BLaER1 treated with 17β-estradiol and CSF1 and Interleukin-3, amounts not matched to agents 10 nM and 100 nM (cell line): Measurements from ENCODE around the gene ZNF587.

Source experiments
- H3K27ac ChIP-seq, 11 experiments: shearing (Covaris generic); formaldehyde crosslinking; 2 replicates each; pipeline ENCODE4 v1.8.1; 2022
- H3K27me3 ChIP-seq, 11 experiments: shearing (Covaris generic); formaldehyde crosslinking; 2 replicates each; pipeline ENCODE4 v1.8.1; 2022
- H3K36me3 ChIP-seq, 11 experiments: shearing (Covaris generic); formaldehyde crosslinking; 2 replicates each; pipeline ENCODE4 v1.8.1; 2022
- H3K4me1 ChIP-seq, 10 experiments: shearing (Covaris generic); formaldehyde crosslinking; 2 replicates each; pipeline ENCODE4 v1.8.1; 2022
- H3K4me2 ChIP-seq, 11 experiments: shearing (Covaris generic); formaldehyde crosslinking; 2 replicates each; pipeline ENCODE4 v1.8.1; 2022
- H3K4me3 ChIP-seq, 10 experiments: shearing (Covaris generic); formaldehyde crosslinking; 2 replicates each; pipeline ENCODE4 v1.8.1; 2022
- H3K9ac ChIP-seq, 11 experiments: shearing (Covaris generic); formaldehyde crosslinking; 2 replicates each; pipeline ENCODE4 v1.8.1; 2022
- H3K9me3 ChIP-seq, 11 experiments: shearing (Covaris generic); formaldehyde crosslinking; replicated peaks in 1 of 11; 2 replicates each; pipeline ENCODE4 v1.8.1; 2022
- H4K20me1 ChIP-seq, 11 experiments: shearing (Covaris generic); formaldehyde crosslinking; 2 replicates each; pipeline ENCODE4 v1.8.1; 2022
- Cebpa-rat ChIP-seq, 11 experiments: shearing (Covaris generic); IDR thresholded peaks; 2 replicates each; pipeline ENCODE4 v1.8.1; 2022

The ZNF587 gene

GRCh38 chr19:57900311-57900710 is 50.7 kb downstream of the ZNF587 start:
- Histone ChIP-seq H3K27ac (no peak overlapping the region), H4K20me1 (peaks cover 0 to 35% (median 18%) of the 10 kb centered on the region in 11 experiments; a peak in 14 of 22 replicates), H3K4me1 (no peaks in the 10 kb centered on the region), H3K27me3 (no peaks in the 10 kb centered on the region), H3K36me3 (peaks cover 3 to 37% (median 14%) of the 10 kb centered on the region in 11 experiments; a peak in 16 of 22 replicates), H3K9ac (no peak overlapping the region), H3K9me3 (no peaks in the 10 kb centered on the region), H3K4me2 (no peak overlapping the region), H3K4me3 (no peak overlapping the region)
- no peak for TF ChIP-seq Cebpa-rat (IDR thresholded peaks at IDR 0.05)

- Histone ChIP-seq H3K36me3 (peaks cover 20 to 63% (median 40%) of the 10 kb centered on the region in 11 experiments), H3K4me3 (no peak overlapping the region), H3K9me3 (no peaks in the 10 kb centered on the region), H3K27me3 (no peaks in the 10 kb centered on the region), H4K20me1 (peaks cover 0 to 50% (median 19%) of the 10 kb centered on the region in 11 experiments; a peak in 15 of 22 replicates), H3K4me2 (no peak overlapping the region), H3K9ac (no peak overlapping the region; a peak in 1 of 22 replicates), H3K27ac (no peak overlapping the region), H3K4me1 (no peaks in the 10 kb centered on the region)
- no peak for TF ChIP-seq Cebpa-rat (IDR thresholded peaks at IDR 0.05)
These were observed 54.0 kb downstream of the ZNF587 start for GRCh38 chr19:57903618-57904184.

- H3K9ac ChIP-seq, result no peak overlapping the region
- H3K36me3 ChIP-seq, result peaks cover 28 to 72% (median 50%) of the 10 kb centered on the region in 11 experiments
- peaks cover 0 to 50% (median 19%) of the 10 kb centered on the region in 11 experiments; a peak in 15 of 22 replicates for H4K20me1 ChIP-seq
- H3K4me2 ChIP-seq, result no peak overlapping the region
- H3K4me1 ChIP-seq, result no peaks in the 10 kb centered on the region
- no peaks in the 10 kb centered on the region for H3K9me3 ChIP-seq
- no peak overlapping the region for H3K4me3 ChIP-seq
- H3K27me3 ChIP-seq, result no peaks in the 10 kb centered on the region
- TF ChIP-seq Cebpa-rat (IDR thresholded peaks at IDR 0.05), result no peak
- no peak overlapping the region for H3K27ac ChIP-seq
These were observed 55.6 kb downstream of the ZNF587 start for GRCh38 chr19:57905258-57905657.

- Histone ChIP-seq H3K4me2 (no peak overlapping the region), H3K27ac (no peak overlapping the region), H3K9ac (no peak overlapping the region), H3K9me3 (no peaks in the 10 kb centered on the region), H3K36me3 (peaks cover 47 to 80% (median 65%) of the 10 kb centered on the region in 11 experiments), H4K20me1 (peaks cover 0 to 46% (median 23%) of the 10 kb centered on the region in 11 experiments; a peak in 15 of 22 replicates), H3K4me3 (no peak overlapping the region), H3K4me1 (no peaks in the 10 kb centered on the region), H3K27me3 (no peaks in the 10 kb centered on the region)
- TF ChIP-seq Cebpa-rat (IDR thresholded peaks at IDR 0.05), result no peak
These were observed 57.7 kb downstream of the ZNF587 start for GRCh38 chr19:57907394-57907793.

DNA sequence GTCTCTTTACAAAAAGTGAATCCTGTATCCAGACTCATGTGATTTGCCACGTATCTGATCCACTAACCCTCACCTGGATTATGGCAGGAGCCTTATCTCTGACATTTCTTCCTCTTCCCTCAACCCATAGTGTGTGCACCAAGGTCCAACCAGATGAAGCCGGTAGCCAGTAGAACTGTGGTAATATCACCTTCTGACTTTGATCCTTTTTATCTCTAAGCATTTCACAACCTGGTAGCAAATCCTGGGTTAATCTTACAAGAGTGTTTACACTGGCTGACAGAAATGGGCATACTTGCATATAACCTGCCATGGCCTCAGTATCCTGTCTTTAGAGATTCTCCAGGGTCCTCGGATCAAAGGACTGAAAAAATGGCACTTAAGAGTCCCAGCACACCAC is 64.9 kb downstream of the ZNF587 start:
- no peak overlapping the region; a peak in 1 of 20 replicates for H3K4me3 ChIP-seq

More for the DNA sequence above, 64.9 kb downstream of the ZNF587 start:
- no peaks in the 10 kb centered on the region for H3K27me3 ChIP-seq
- H3K4me2 ChIP-seq, result peak overlapping the region; percentile 81 to 97 (median 93); a peak in 18 of 22 replicates
- H4K20me1 ChIP-seq, result peaks cover 0 to 24% (median 5%) of the 10 kb centered on the region in 11 experiments; a peak in 8 of 22 replicates
- TF ChIP-seq Cebpa-rat (IDR thresholded peaks at IDR 0.05), result no peak
- no peak overlapping the region for H3K9ac ChIP-seq
- peaks cover 0 to 9% (median 0%) of the 10 kb centered on the region in 11 experiments; a peak in 1 of 22 replicates for H3K9me3 ChIP-seq
- peaks cover 34 to 74% (median 50%) of the 10 kb centered on the region in 11 experiments for H3K36me3 ChIP-seq
- H3K27ac ChIP-seq, result no peak overlapping the region
- peaks cover 10 to 19% (median 15%) of the 10 kb centered on the region in 10 experiments for H3K4me1 ChIP-seq
